DOHH2 (cell line): Measurements from ENCODE around the gene LSM14B.

Source experiments
- CTCF ChIP-seq: fragments of 200-600 bp; sonication (generic); IDR thresholded peaks from one replicate; pipeline ENCODE4 v1.5.1; 2014; ENCODE audit warnings: antibody characterized with exemption, mild to moderate bottlenecking, low read depth, low read length; ENCODE audit not compliant: poor library complexity, severe bottlenecking
- EZH2phosphoT487 ChIP-seq: fragments of 200-600 bp; sonication (generic); IDR thresholded peaks from 2 replicates; pipeline ENCODE4 v1.6.1; 2017; ENCODE audit warnings: borderline replicate concordance, mild to moderate bottlenecking, antibody characterized with exemption, low read length, moderate library complexity, mixed read lengths

- no peak for TF ChIP-seq CTCF
- no peak for TF ChIP-seq EZH2phosphoT487
Observed at GRCh38 chr20:62120365-62120762, 1.9 kb upstream of the LSM14B start.
